HL-60 (cell line): Measurements from ENCODE around the gene LRP1B.

Source experiments
- CTCF ChIP-seq: IDR thresholded peaks from one replicate; pipeline ENCODE4 v1.5.1; 2011; ENCODE audit warnings: low read length, control low read depth, inconsistent platforms; ENCODE audit not compliant: insufficient read depth
- POLR2AphosphoS5 ChIP-seq: IDR thresholded peaks from 2 replicates; pipeline ENCODE4 v1.6.1; 2012; ENCODE audit warnings: low read depth

- TF ChIP-seq CTCF: no peak
- TF ChIP-seq POLR2AphosphoS5: no peak
These were observed 1092.5 kb downstream of the LRP1B start for GRCh38 chr2:141038341-141038740.
